GM19043 (cell line): ENCODE data around the gene ZNF428.
"Not testable (repeated sequence)": the region's sequence is repeated elsewhere in the genome, so short reads cannot be mapped to it uniquely, and the experiment has no call there.

Experiments
- ATAC-seq: cut with Tn5 transposase; IDR thresholded peaks from one replicate; pipeline ENCODE4 v1.9.1; 2021; ENCODE audit warnings: low read depth; ENCODE audit not compliant: unreplicated experiment

ZNF428 gene, protein sequence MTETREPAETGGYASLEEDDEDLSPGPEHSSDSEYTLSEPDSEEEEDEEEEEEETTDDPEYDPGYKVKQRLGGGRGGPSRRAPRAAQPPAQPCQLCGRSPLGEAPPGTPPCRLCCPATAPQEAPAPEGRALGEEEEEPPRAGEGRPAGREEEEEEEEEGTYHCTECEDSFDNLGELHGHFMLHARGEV

DNA sequence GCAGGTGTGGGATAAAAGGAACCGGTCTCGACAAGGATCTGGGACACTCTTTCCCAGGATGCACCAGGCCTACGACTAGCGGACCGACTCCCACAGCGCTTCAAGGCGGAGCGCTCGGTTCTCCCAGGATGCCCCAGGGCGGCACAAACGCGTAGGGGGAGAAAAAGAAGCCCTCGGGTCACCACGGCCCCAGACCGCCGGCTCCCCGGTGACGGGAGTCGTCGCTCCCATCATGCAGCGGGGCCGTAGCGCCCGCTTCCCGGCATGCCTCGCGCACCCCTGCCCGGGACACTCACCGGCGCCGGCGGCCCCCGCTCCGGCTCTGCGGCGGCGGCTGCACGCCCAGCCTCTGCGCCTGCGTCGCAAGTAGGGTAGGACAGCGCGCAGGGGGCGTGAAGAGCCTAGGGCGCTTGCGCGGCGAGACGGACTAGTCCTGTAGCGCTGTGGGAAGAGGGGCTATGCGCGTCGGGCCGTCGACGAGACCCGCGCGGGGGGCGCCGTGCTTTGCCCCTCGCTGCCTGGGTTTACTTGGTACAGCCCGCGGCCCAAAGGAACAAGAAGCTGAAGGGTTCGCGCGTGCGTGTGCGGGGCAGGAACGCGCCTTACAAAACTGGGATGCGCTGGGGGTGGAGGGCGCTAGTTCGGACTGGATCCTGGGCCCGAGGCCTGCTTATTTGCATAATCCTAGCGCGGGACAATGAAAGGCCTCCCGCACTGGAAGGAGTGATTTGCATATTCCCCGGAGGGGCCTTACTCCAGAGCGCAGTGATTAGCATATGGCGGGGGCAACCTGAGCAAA, at the start of gene ZNF428:
ZNF428 (minus strand) TSS at position 368 of the 799 bp plus-strand sequence. CDS start 5,325 bp downstream, outside the sequence.
- ATAC-seq = peak; percentile 63

DNA sequence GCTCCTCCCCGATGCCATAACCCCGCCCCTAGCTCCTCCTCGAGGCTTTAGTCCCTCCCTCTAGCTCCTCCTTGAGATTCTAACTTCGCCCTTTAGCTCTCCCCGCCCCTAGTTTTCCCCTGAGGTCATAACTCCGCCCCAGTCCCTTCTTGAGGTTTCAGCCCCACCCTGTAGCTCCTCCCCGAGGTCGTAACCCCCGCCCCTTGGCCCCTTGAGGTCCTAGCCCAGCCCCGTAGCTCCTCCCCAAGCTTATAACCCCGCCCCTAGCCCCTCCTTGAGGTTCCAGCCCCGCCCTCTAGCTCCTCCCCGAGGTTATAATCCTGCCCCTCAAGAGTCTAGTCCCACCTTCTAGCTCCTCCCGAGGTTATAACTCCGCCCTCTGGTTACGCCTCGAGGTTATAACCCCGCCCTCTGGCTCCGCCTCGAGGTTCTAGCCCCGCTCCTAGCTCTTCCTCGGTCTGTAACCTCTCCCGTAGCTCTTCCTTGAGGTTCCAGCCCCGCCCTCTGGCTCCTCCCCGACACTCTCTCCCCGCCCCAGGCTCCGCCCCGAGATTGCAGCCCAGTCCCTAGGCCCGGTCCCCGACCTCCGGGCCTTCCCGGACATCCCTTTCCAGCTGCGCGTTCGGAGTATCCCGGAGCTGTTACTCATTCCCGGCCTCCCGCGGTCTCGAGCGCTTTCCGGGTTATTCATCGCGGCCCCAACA, 49.1 kb upstream of the ZNF428 start:
- peak; percentile 83 for ATAC-seq

DNA sequence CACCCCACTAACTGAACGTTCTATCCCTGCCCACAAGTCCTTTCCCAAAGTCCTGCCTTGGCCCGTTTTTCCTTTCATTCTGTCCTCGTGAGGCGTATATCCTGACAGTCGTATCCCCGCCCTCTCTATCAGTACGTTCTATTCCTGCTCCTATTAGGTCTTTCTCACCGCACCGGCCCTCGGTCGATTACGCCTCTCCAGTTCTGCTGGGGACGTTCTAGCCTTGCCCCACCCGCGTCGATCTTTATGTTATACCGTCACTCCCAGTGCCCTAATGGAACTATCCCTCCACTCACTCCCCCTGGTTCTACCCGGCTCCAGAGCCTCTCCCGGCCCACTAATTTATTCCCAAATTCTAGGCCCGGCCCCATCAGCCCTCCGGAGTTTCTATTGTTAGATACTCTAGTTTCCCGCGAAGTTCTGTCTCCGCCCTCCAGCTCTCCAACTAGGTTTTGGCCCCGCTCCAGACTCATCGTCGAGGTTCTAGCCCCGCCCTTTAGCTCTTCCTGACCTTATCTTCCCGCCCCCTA, 48.5 kb upstream of the ZNF428 start:
- no peak for ATAC-seq

DNA sequence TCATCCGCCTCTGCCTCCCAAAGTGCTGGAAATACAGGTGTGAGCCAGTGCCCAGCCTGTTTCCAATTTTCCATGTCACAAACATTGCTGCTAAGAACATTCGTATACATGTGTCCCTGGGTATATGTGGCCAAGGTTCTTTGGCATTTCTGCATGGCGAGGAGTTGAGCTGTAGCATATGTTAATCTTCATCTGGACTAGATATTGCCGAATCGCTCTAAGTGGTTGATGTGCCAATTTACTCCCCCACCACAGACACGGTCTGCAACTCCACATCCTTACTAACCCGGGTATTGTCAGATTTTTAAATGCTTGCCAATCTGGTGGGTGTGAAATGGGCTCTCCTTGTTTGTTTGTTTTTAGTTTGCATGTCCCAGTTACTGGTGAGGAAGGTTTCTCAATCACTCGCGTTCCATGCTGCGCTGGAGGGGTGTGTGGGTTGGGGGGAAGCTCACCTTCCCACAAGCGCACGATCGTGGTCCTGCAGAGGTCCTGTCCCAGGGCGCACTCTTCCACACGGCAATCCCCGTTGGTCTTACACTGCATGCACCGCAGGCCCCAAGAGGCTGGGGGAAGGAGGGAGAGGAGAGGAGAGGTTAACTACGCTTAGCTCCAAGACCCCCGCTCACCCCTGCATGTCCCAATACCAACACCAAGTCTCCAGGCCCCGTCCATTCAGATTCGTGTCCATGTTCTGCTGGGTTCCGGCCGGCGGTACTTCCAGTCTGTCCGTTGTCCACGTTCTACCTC, 47.9 kb upstream of the ZNF428 start:
- ATAC-seq = no peak

DNA sequence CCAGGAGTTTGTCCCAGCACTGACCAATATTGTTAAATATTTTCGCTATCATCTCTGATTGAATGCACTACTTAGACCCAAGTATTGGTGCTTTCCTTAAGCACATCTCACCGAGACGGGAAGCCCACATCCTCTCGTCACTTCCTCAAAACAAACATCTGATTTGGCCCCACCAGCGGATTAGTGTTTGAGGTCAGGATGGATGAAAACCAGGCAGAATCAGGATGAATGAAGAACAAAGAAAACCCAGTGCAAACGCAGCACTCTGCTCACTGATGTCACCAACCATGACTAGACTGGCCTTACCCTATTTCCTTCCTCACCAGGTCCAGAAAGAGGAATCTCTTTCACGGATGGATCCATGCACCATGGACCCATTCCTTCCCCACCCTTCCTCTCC, 44.6 kb upstream of the ZNF428 start:
- no peak for ATAC-seq

DNA sequence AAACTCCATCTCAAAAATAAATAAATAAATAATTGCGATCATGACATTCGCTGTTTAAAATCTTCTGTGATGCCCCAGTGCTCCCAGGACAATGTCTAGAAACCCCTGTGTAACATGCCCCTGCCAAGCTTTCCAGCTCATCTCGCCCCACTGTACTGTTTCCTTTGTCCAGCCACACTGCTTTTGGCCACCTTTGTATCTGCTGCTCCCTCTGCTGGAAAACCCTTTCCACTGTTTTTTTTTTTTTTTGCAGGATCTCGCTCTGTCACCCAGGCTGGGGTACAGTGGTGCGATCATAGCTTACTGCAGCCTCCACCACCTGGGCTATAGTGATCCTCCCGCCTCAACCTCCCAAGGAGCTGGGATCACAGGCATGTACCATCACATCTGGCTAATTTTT, 43.1 kb upstream of the ZNF428 start:
- no peak for ATAC-seq

DNA sequence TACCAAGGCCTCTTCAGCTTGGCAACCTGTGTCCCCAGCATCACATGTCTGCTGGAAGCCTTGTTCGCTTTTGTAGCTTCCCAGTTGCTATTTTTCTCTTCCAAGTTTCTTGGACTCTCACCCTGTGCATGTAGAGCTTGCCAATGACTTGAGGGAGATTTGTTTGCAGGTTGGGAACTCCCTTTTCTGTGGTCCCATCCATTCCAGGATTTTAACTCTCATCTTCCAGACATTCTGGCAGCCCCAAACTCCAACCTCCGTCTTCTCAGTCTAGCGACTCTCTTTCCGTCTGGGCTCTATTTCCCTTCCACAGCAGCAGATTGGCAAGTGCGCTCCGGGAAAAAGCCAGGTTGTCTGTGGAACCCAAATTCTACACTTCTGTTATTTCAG, 41.5 kb upstream of the ZNF428 start:
- ATAC-seq = no peak

DNA sequence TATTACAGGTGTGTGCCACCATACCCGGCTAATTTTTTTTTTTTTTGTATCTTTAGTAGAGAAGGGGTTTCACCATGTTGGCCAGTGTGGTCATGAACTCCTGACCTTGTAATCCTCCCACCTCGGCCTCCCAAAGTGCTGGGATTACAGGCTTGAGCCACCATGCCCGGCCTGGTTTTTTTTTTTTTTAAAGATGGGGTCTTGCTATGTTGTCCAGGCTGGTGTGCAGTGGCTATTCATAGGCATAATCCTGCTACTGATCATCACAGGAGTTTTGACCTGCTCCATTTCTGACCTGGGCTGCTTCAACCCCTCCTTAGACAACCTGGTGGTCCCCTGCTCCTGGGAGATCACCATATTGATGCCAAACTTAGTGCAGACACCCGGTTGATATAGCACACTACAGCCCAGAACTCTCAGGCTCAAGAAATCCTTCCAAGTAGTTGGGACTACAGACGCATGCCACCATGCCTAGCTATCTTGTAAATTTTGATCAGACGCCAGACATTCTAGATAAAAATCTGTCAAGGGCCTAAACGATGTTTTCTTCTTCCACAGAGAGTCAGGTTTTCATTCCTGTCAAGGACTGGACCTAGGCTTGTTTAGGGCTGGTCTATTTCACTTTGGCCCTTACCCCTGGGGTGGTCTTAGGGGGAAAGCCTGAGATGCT, 41.0 kb upstream of the ZNF428 start:
- no peak for ATAC-seq

DNA sequence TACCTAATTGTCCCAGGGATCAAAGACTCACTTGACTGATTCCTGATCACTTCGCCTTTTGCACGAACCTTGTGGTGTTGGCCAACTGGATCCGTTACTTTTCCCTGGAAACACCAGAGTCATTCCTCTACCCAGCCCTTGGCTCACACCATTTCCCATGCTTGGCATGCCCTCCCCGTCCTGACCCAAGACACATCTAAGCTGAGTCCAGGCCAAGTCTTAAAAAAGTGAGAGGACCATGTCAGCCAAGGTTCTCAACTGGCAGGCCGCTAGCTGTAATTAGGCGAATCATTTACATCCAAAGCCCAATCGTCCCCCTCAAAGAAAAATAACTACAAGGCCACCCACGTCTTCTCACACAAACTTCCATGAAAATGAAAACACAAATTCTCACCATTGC, 39.1 kb upstream of the ZNF428 start:
- ATAC-seq = no peak

DNA sequence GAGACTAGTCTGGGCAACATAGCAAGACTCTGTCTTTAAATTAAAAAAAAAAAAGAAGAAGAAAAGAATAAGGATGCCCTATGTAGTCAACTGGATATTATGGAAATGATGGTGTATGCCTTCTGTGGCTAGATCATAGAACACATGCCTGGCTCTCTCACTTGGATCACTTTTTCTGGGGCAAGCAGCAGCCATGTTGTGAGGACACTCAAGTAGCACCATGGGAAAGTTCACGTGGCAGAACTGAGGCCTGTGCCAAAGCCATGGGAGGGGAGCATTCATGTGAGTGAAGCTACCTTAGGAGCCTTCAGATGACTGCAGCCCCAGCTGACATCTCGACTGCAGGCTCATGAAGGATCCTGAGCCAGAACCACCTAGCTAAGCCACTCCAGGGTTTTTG, 38.6 kb upstream of the ZNF428 start:
- ATAC-seq = no peak

DNA sequence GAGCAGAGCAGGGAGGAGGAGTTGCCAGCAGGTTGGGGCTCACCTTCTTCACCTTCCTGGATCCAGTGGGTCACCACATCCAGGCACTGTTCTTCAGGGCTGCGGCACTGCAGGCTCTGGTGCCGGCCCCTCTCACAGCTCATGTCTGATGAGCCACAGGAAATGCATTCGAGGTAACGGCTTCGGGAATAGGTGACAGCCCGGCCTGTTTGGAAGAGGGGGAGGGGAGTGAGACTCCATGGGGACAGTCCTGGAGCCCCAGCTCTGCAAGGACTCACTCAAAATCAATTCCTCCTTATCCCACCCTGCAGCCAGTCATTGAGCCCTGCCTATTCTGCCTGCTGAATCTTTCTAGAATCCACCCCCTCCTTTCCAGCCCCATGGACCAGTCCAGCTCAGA, 37.0 kb upstream of the ZNF428 start:
- ATAC-seq = no peak

DNA sequence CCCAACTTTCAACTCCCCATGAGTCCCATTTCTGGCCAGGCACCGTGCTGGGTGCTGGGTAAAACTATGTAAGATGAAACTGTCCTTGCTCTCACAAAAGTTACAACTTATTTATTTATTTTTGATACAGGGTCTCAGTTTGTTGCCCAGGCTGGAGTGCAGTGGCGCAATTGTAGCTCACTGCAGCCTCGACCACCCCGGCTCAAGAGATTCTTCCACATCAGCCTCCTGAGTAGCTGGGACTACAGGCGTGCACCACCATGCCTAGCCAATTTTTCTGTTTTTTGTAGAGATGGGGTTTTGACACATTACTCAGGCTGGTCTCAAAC, 33.1 kb upstream of the ZNF428 start:
- no peak for ATAC-seq

DNA sequence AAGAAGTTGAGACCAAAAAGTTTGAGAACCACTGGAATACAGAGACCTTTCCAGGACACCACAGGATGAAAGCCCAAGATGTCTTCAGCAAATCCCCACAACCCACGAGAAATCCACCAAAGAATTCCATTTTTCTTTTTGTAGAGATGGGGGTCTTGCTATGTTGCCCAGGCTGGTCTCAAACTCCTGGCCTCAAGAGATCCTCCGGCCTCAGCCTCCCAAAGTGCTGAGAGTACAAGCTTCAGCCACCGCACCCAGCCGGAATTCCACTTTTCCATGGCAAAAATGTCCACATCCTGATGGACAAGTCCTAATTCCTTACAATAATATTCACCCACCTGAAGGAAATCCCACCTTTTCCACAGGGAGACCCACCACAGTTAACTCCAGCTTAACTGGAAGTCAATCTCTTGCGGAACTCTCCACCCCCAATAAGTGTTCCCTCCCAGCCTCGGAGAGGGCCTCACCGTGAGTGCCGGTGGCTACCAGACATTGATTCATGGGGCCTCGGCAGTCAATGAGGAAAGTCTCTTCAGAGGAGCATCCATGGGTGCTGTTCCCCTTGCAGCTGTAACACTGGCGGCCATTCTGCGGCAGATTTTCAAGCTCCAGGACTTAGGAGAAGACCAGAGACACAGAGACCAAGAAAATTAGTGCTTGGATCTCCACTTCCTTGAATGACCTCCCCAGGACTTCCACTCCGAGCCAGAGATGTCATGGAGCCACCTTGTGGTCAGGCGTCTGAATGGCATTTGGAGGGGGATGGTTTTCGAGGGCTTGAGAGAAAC, 32.5 kb upstream of the ZNF428 start:
- no peak for ATAC-seq

DNA sequence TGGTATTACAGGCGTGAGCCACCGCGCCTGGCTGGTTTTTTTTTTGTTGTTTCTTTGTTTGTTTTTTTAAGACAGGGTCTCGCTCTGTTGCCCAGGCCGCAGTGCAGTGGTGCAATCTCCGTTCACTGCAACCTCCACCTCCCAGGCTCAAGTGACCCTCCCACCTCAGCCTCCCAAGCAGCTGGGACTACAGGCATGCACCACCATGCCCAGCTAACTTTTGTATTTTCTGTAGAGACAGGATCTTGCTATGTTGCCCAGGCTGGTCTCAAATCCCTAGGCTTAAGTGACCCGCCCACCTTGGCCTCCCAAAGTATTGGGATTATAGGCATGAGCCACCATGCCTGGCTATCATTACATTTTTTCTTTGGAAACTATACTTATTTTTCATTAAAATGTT, 30.8 kb upstream of the ZNF428 start:
- ATAC-seq = not testable (repeated sequence)

DNA sequence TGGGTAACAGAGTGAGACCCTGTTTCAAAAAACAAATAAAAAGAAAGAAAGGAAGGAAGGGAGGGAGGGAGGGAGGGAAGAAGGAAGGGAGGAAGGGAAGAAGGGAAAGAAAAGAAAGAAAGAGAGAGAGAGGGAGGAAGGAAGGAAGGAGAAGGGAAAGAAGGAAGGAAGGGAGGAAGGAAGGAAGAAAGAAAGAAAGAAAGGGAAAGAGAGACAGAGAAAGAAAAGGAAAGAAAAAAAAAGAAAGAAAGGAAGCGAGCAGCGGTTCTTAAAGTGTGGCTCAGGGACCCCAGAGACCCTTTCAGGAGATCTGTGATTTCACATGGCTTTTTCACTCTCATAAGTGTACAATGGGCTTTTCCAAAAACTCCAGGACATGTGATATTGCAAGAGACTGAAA, 30.1 kb upstream of the ZNF428 start:
- ATAC-seq = no peak

DNA sequence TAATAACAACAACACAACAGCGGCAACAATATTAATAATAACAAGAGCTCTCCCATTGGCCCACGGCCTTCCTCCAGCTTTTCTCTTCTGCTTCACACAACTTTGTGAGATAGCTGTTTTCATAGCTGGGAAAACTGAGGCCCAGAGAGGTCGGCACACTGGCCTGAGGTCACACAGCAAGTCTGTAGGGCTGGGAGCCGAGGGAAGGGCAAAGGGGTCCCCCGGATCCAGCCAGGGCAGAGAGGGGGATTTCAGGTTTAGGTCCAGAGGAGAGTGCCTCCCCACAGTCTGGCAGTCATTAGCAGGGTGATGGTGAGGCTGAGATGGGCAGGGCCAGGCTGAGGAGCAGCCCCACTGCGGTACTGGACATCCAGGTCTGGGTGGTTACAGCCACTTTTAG, 29.2 kb upstream of the ZNF428 start:
- ATAC-seq = no peak

DNA sequence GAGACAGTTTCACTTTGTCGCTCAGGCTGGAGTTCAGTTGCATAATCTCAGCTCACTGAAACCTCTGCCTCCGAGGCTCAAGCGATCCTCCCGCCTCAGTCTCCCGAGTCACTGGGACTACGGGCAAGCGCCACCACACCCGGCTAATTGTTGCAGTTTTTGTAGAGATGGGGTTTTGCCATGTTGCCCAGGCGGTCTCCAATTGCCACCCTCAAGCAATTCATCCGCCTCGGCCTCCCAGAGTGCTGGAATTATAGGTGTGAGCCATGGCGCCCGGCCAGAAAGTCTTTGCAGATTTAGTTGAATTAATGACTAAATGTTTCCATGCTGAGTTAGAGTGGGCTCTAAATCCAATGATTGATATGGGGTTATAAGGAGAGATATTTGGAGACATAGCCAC, 24.8 kb upstream of the ZNF428 start:
- no peak for ATAC-seq

DNA sequence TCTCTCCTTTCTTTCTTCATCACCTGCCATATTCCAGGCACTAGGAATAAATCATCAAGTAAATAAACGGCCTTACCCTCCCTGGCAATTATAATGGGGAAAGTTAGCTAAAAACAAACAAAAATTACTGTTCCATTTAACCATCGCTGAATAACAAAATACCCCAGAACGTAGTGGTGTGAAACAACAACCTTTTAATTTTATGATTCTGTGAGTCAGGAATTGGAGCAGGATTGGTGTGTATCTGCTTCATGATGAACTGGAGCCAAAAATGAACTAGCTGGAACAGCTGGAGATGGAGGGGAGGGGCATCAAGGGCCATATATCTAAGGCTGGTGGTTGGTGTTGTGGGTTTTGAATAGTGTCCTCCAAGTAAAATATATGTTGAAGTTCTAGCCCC, 23.9 kb upstream of the ZNF428 start:
- ATAC-seq = no peak

DNA sequence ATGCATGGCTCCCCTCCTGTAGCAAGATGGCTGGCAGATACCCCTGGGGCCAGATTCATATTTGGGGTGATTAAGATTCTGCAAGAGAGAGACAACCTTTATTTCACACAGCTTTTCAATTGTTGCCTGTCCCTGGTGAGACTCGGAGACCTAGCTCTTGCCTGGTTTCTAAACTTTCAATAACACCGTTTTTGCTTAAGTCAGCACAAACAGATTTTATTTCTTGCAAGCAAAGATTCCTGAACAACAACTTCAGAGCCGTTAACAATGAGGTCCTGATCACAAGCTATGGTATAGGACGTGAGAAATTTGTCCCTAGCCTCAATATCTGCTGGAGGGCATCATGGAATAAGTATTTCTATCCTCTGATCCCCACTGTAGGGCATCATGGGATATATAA, 23.1 kb upstream of the ZNF428 start:
- no peak for ATAC-seq

DNA sequence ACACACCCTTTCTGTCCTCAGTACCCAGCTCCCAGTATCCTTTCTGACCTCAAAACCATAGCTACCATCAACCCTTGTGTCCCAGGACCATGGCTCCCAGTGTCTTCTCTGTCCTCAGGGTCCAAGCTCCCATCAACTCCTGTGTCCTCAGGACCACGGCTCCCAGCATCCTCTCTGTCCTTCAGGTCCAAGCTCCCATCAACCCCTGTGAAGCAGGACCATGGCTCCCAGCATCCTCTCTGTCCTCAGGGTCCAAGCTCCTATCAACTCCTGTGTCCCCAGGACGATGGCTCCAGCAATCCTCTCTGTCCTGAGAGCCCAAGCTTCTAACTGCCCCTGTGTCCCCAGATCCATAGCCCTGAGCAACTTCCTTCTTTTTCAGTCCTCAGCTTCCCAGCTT, 21.9 kb upstream of the ZNF428 start:
- no peak for ATAC-seq
